Activated CD4-positive, alpha-beta T cell treated with anti-CD3 and anti-CD28 coated beads, Interleukin-2, amount 10 ng/mL, durations not matched to agents 24 days and 14 days (primary cell): ENCODE measurements around the gene TLR7. TPM values are rescaled to one million over a fixed set of nuclear protein-coding genes. Genes with fewer than 3 reads are reported as not detected.

Source experiments
- DNase-seq: peaks from one replicate; pipeline ENCODE4 v3.0.0; 2022
- H3K27ac Mint-ChIP-seq: one replicate; pipeline ENCODE4 v1.8.0; 2022; ENCODE audit warnings: mild to moderate bottlenecking, mixed read lengths
- H3K27me3 Mint-ChIP-seq: one replicate; pipeline ENCODE4 v1.8.0; 2022; ENCODE audit warnings: mixed read lengths
- H3K36me3 Mint-ChIP-seq: one replicate; pipeline ENCODE4 v1.8.0; 2022; ENCODE audit warnings: low read depth, mild to moderate bottlenecking, mixed read lengths
- H3K4me1 Mint-ChIP-seq: one replicate; pipeline ENCODE4 v1.8.0; 2021; ENCODE audit warnings: mixed read lengths
- H3K4me3 Mint-ChIP-seq: one replicate; pipeline ENCODE4 v1.8.0; 2022; ENCODE audit warnings: mild to moderate bottlenecking, moderate library complexity, mixed read lengths
- H3K9me3 Mint-ChIP-seq: one replicate; pipeline ENCODE4 v1.8.0; 2021; ENCODE audit warnings: mixed read lengths
- intact Hi-C: fragments of 100-400 bp; cut with micrococcal nuclease; formaldehyde crosslinking; loops from one replicate; pipeline ENCODE4 v1.15.1; 2023
- total RNA-seq: library from RNA; stranded (reverse); gene quantifications from 2 replicates; pipeline ENCODE4 v1.2.3, GENCODE V29; 2022

The TLR7 gene
- total RNA-seq, 1 donor from 2014 or later = 0.12 TPM

- H3K9me3 Mint-ChIP-seq = peaks cover 3% of the 10 kb centered on the region
- no peak overlapping the region for H3K27ac Mint-ChIP-seq
- no peaks in the 10 kb centered on the region for H3K4me1 Mint-ChIP-seq
- DNase-seq = no peak
- H3K36me3 Mint-ChIP-seq = no peaks in the 10 kb centered on the region
- peaks cover 4% of the 10 kb centered on the region for H3K27me3 Mint-ChIP-seq
- intact Hi-C loops = no loop called here
- H3K4me3 Mint-ChIP-seq = no peak overlapping the region
Observed at GRCh38 chrX:12921886-12922598, 55.2 kb downstream of the TLR7 start.

DNA sequence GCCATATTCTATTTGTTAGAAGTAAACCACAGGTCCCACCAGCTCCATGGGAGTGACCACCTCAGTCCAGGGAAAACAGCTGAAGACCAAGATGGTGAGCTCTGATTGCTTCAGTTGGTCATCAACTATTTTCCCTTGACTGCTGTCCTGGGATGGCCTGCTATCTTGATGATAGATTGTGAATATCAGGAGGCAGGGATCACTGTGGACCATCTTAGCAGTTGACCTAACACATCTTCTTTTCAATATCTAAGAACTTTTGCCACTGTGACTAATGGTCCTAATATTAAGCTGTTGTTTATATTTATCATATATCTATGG lies 55.7 kb downstream of the TLR7 start:
- no peak overlapping the region for H3K4me3 Mint-ChIP-seq
- no peak overlapping the region for H3K27ac Mint-ChIP-seq
- peaks cover 4% of the 10 kb centered on the region for H3K27me3 Mint-ChIP-seq
- no peak for DNase-seq
- no peaks in the 10 kb centered on the region for H3K4me1 Mint-ChIP-seq
- no peaks in the 10 kb centered on the region for H3K36me3 Mint-ChIP-seq
- intact Hi-C loops = no loop called here
- H3K9me3 Mint-ChIP-seq = peaks cover 3% of the 10 kb centered on the region

GRCh38 chrX:12929701-12930100 lies 62.8 kb downstream of the TLR7 start:
- Mint-ChIP-seq H3K27ac (no peak overlapping the region), H3K4me1 (peaks cover 2% of the 10 kb centered on the region), H3K36me3 (no peaks in the 10 kb centered on the region), H3K27me3 (no peaks in the 10 kb centered on the region), H3K9me3 (peaks cover 14% of the 10 kb centered on the region), H3K4me3 (no peak overlapping the region)
- intact Hi-C loops = no loop called here
- DNase-seq = no peak

GRCh38 chrX:12930150-12930549 lies 63.3 kb downstream of the TLR7 start:
- H3K27ac Mint-ChIP-seq = no peak overlapping the region
- intact Hi-C loops = no loop called here
- peaks cover 2% of the 10 kb centered on the region for H3K4me1 Mint-ChIP-seq
- no peaks in the 10 kb centered on the region for H3K36me3 Mint-ChIP-seq
- peaks cover 11% of the 10 kb centered on the region for H3K9me3 Mint-ChIP-seq
- no peak overlapping the region for H3K4me3 Mint-ChIP-seq
- DNase-seq = no peak
- H3K27me3 Mint-ChIP-seq = no peaks in the 10 kb centered on the region

- no peak overlapping the region for H3K27ac Mint-ChIP-seq
- no peaks in the 10 kb centered on the region for H3K36me3 Mint-ChIP-seq
- peaks cover 11% of the 10 kb centered on the region for H3K9me3 Mint-ChIP-seq
- intact Hi-C loops = no loop called here
- H3K4me1 Mint-ChIP-seq = peaks cover 2% of the 10 kb centered on the region
- no peak overlapping the region for H3K4me3 Mint-ChIP-seq
- DNase-seq = no peak
- no peaks in the 10 kb centered on the region for H3K27me3 Mint-ChIP-seq
Observed at GRCh38 chrX:12932244-12932643, 65.4 kb downstream of the TLR7 start.

GRCh38 chrX:12934850-12935249 lies 68.0 kb downstream of the TLR7 start:
- DNase-seq = no peak
- no peaks in the 10 kb centered on the region for H3K36me3 Mint-ChIP-seq
- H3K4me1 Mint-ChIP-seq = peaks cover 2% of the 10 kb centered on the region
- H3K4me3 Mint-ChIP-seq = no peak overlapping the region
- H3K27ac Mint-ChIP-seq = no peak overlapping the region
- intact Hi-C loops = no loop called here
- peaks cover 11% of the 10 kb centered on the region for H3K9me3 Mint-ChIP-seq
- H3K27me3 Mint-ChIP-seq = no peaks in the 10 kb centered on the region

DNA sequence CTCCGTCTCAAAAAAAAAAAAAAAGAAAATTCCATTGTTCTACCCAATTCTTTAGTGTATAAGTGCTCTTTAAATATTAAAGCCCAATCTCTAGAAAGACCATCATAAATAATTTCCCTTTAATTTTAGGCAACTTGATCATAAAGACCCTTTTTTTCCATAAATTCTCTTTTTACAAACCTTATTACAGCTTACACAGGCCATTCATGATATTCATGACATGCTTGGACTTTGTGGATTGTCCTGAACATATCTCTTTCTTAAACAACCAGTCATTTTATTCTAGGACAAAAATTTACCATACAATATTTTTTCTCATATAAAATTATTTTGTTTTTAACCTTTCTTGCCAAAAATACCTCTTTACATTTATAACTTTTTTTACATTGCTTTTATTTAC lies 70.1 kb downstream of the TLR7 start:
- no peak overlapping the region for H3K4me3 Mint-ChIP-seq
- peaks cover 4% of the 10 kb centered on the region for H3K9me3 Mint-ChIP-seq
- intact Hi-C loops = no loop called here
- DNase-seq = no peak
- peaks cover 2% of the 10 kb centered on the region for H3K4me1 Mint-ChIP-seq
- no peak overlapping the region for H3K27ac Mint-ChIP-seq
- H3K27me3 Mint-ChIP-seq = no peaks in the 10 kb centered on the region
- no peaks in the 10 kb centered on the region for H3K36me3 Mint-ChIP-seq

Other genes starting within 250 kb of the TLR7 start
- gene PRPS2, start 75.7 kb upstream of the TLR7 start, total RNA-seq = 111 and 115 TPM in 2 replicates
- gene TLR8, start 39.5 kb downstream of the TLR7 start, total RNA-seq = not detected in 2 replicates
- gene TMSB4X, start 108.0 kb downstream of the TLR7 start, total RNA-seq = 5,263 and 5,311 TPM in 2 replicates
- gene FAM9C, start 177.5 kb downstream of the TLR7 start, total RNA-seq = not detected in 2 replicates